Effector CD4-positive, alpha-beta T cell (primary cell): Measurements from ENCODE around the gene ARL5B.

Experiments
- DNase-seq: peaks from one replicate; pipeline ENCODE4 v3.0.0-alpha.2; 2020

The ARL5B gene

GRCh38 chr10:18659819-18660535 is 746 bp downstream of the ARL5B start:
- no peak for DNase-seq

DNA sequence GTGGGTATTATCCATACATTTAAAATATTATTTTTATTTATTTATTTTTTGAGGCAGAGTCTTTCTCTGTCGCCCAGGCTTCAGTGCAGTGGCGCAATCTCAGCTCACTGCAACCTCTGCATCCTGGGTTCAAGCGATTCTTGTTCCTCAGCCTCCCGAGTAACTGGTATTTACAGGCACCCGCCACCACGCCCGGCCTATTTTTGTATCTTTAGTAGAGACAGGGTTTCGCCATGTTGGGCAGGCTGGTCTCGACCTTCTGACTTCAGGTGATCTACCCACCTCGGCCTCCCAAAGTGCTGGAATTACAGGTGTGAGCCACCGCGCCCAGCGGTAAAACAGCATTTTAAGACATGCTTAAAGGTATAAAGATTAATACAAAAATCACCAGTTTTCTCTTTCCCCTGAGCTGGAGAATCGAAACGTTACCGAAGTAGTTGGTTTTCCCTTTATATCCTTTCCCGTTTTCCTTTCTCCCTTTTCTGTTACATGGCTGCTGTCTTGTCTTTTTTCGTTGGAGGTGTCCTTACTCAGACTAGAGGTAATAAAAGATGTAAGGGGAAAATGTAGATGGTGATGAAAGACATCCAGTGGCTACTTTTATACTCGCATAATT is 1.7 kb downstream of the ARL5B start:
- no peak for DNase-seq

DNA sequence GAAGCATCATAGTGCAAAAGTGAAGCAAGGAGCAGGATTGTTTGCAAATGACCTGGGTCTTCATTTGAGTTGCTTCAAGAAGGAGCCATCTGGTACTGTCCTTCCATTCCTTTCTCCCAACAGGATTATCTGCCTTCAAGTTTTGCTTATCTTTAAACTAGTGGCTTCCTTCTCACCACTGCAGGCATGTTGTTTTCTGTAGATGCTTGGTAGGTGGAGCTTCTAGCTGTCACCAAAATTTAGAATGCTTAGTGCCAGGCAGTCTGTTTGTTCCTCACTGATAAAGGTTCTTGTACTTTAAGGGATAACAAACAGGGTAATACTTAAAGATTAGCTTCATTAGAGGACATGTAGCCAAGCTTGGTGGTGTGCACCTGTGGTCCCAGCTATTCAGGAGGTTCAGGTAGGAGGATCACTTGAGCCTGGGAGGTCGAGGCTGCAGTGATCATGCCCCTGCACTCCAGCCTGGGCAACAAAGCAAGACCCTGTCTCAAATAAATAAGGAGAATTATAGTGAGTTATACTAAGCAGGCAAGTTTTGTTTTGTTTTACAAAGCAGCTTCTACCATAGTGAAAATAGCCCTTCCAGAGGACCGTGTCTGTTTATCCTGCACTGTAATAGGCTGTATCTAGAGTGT is 5.7 kb downstream of the ARL5B start:
- DNase-seq, result no peak

GRCh38 chr10:18665815-18666558 is 6.8 kb downstream of the ARL5B start:
- DNase-seq, result no peak

GRCh38 chr10:18666810-18667209 is 7.6 kb downstream of the ARL5B start:
- no peak for DNase-seq

DNA sequence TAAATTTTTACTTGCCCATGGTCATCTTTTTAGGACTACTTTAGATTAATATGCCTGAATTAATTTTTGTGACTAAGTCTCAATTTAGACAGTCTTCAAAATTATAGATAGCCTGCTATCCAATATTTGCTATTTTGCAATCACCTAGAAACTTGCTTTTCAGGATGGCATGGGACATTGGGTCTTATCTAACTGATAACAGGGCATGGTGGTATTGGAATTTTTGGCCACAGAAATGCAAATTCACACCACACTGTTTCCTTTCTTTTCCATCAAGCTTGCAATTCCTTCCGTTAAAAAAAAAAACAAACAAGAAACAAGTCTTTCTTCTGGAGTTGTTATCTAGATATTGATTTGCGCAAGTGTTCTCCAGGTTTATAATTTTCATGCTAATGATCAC is 8.8 kb downstream of the ARL5B start:
- no peak for DNase-seq

GRCh38 chr10:18675086-18675801 is 16.0 kb downstream of the ARL5B start:
- no peak for DNase-seq

DNA sequence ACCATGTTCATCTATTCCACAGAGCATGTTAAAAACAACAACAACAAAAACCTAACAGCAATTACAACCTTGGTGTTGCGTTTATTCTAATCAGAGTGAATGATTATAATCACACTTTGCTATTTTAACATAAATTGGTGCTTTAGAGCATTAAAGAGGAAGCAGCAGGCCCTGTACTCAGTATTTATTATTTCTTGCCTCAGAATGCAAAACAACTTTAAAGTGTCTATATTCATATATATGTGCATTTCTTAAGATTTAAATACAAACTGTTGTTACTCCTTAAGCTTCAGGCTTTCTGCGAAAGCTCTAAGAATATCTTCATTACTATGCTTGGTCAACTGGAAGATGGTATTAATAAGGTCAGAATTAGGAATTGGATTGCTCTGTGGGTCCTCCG is 21.5 kb downstream of the ARL5B start:
- no peak for DNase-seq

DNA sequence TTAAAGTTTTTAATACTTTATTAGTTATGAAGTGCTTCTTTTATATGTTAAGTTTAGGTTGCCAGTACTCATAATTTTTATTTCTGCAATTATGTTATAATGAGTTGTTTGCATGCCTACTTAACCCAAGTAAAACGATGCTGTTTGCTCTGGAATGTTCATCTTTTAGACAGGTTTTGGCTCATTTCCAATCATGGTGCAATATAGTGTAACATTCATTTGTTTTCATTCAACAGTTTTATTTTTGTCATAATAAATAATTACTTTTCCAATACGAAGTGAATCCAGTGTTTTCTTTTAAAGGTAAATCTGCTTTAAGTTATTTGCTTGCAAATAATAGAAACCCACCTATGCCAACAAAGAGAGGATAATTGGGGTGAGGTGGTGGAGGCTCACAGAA is 22.1 kb downstream of the ARL5B start:
- no peak for DNase-seq

DNA sequence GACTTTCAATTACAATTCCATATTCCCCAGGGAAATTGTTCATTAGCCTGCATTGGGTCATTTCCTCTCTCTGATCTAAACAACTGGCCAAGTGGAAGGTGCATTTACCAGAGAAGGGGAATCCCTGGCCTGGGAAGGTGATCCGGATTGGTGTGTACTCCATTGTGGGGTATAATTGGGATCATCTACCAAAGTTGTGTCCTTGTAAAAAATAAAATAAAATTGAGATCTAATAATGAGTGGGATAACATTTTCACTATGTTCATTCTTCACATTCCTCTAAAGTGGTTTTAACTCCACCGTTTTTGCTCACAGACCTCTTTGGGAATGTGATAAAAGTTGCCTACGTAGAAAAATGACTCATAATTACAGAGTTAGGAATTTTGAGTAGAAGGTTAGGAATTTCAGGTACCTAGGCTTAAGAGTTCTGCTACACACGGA is 22.8 kb downstream of the ARL5B start:
- no peak for DNase-seq

GRCh38 chr10:18683427-18683826 is 24.2 kb downstream of the ARL5B start:
- no peak for DNase-seq

DNA sequence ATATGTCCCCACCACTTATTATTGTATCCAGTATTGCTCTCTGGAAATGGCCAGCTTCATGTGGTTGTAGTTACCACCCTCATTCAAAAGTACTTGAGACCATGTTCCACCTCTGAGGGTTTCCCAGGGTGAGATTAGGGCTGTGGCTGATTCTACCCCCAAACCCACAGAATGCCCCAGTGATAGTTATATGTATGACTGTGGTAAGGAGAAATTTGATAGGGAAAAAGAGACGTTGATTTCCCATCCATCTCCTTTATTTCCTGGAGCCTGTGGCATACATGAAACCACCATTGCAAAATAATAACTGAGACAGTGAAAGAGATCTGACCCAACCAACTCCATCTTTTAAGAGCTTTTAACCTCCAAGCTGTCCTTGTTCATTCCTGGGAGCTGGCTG is 25.2 kb downstream of the ARL5B start:
- DNase-seq, result no peak

DNA sequence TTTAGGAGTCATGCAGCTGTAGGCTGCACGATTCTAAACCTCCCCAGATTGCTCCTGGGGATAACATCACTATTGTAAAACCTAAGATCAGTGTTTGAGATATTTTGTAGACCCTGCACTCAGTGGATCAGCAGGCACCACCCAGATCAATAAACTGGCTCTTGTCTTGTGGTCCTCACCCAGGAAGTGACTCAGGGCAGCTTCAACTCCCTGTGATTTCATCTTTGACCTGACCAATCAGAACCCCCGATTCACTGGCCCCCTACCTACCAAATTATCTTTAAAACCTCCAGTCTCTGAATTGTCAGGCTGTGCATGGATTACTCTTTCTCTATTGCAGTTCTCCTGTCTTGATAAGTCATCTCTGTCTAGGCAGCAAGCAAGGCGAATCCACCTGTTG is 25.7 kb downstream of the ARL5B start:
- DNase-seq, result no peak

- no peak for DNase-seq
Measured at GRCh38 chr10:18685555-18685954, 26.3 kb downstream of the ARL5B start.

GRCh38 chr10:18687195-18687594 is 28.0 kb downstream of the ARL5B start:
- DNase-seq, result no peak

GRCh38 chr10:18687706-18688105 is 28.5 kb downstream of the ARL5B start:
- DNase-seq, result no peak

- DNase-seq, result no peak
Measured at GRCh38 chr10:18689498-18689897, 30.3 kb downstream of the ARL5B start.

- no peak for DNase-seq
Measured at GRCh38 chr10:18690541-18690940, 31.3 kb downstream of the ARL5B start.

- no peak for DNase-seq
Measured at GRCh38 chr10:18699849-18700840, 40.9 kb downstream of the ARL5B start.

GRCh38 chr10:18703521-18703920 is 44.3 kb downstream of the ARL5B start:
- DNase-seq, result no peak

DNA sequence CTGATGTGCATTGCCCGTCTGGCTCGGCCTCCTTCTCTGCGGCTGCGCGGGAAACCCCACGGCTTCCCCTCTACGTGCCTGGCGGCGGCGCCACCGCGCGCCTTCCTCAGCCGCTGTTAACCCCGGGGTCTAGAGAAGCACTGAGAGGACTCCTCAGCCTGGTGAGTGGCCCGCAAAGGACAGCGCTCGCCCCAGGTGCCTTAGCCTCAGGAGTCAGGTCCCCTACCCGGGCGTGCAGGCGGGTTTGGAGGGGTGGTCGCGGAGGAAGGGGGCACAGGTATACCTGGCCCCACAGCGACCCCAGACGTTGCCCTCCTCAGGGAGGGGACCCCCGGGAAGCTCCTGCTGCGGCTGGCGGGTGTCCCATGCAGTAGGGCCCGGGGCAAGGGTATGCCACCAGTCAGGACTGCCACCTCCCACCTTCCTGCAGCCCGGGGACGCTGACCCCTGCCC is 51.0 kb downstream of the ARL5B start:
- DNase-seq, result no peak
